Glomerular visceral epithelial cell (primary cell): ENCODE data around the gene FXR1.

Source experiments
- DNase-seq: peaks from one replicate; pipeline ENCODE4 v3.0.0-alpha.2; 2016; ENCODE audit errors: extremely low spot score

The FXR1 gene

GRCh38 chr3:181007262-181007661 lies 94.8 kb downstream of the FXR1 start:
- DNase-seq = no peak

GRCh38 chr3:181008796-181009195 lies 96.3 kb downstream of the FXR1 start:
- no peak for DNase-seq

- DNase-seq = no peak
Measured at GRCh38 chr3:181009225-181009624, 96.8 kb downstream of the FXR1 start.

- DNase-seq = no peak
Measured at GRCh38 chr3:181017690-181018089, 105.2 kb downstream of the FXR1 start.

- DNase-seq = no peak
Measured at GRCh38 chr3:181025204-181025603, 112.7 kb downstream of the FXR1 start.

- no peak for DNase-seq
Measured at GRCh38 chr3:181030948-181031347, 118.5 kb downstream of the FXR1 start.
